Calu3 (cell line): ENCODE results near the gene PSG4. TPM values are rescaled to one million over a fixed set of nuclear protein-coding genes. Genes with fewer than 3 reads are reported as not detected.
"Not testable (repeated sequence)": the region's sequence is repeated elsewhere in the genome, so short reads cannot be mapped to it uniquely, and the experiment has no call there.

ENCODE experiments used
- BruUV-seq: library from RNA; stranded (reverse); fragments of 400-500 nt; replicated peaks from 2 replicates; lab custom pipeline; 2021; lab: Mats Ljungman, UMichigan
- CTCF ChIA-PET: fragments of 300-600 bp; sonication (Branson Sonifier 250); formaldehyde crosslinking; loops from one replicate; lab custom pipeline; 2022; ENCODE audit warnings: antibody characterized with exemption; lab: Charles Lee
- DNase-seq: peaks from one replicate; pipeline ENCODE4 v3.0.0; 2022
- H3K27ac Mint-ChIP-seq: one replicate; pipeline ENCODE4 v1.8.0; 2022; ENCODE audit warnings: mixed read lengths; ENCODE audit not compliant: unreplicated experiment
- H3K27me3 Mint-ChIP-seq: one replicate; pipeline ENCODE4 v1.8.0; 2022; ENCODE audit warnings: mixed read lengths; ENCODE audit not compliant: unreplicated experiment
- H3K36me3 Mint-ChIP-seq: one replicate; pipeline ENCODE4 v1.8.0; 2022; ENCODE audit warnings: mild to moderate bottlenecking, moderate library complexity, mixed read lengths; ENCODE audit not compliant: insufficient read depth, unreplicated experiment
- H3K4me1 Mint-ChIP-seq: one replicate; pipeline ENCODE4 v1.8.0; 2022; ENCODE audit warnings: mild to moderate bottlenecking, low read depth, mixed read lengths; ENCODE audit not compliant: unreplicated experiment
- H3K4me3 Mint-ChIP-seq: one replicate; pipeline ENCODE4 v1.8.0; 2022; ENCODE audit warnings: mild to moderate bottlenecking, low read depth, moderate library complexity, mixed read lengths; ENCODE audit not compliant: unreplicated experiment
- H3K9me3 Mint-ChIP-seq: one replicate; pipeline ENCODE4 v1.8.0; 2022; ENCODE audit warnings: low read depth, mixed read lengths; ENCODE audit not compliant: unreplicated experiment
- intact Hi-C: fragments of 100-400 bp; cut with micrococcal nuclease; formaldehyde crosslinking; loops from one replicate; pipeline ENCODE4 v1.10.0; 2022; ENCODE audit not compliant: unreplicated experiment
- total RNA-seq: library from RNA; stranded (reverse); gene quantifications from 2 replicates; pipeline ENCODE4 v1.2.3, GENCODE V29; 2022
- TF ChIP-seq, protein P1 (sequence below): fragments of 200-600 bp; IDR thresholded peaks from one replicate; pipeline ENCODE4 v1.8.0; 2022; ENCODE audit warnings: antibody characterized with exemption; ENCODE audit not compliant: unreplicated experiment

PSG4 gene
- total RNA-seq, 1 experiment from 2014 or later: 11.2 TPM

GRCh38 chr19:43181869-43182771, 23.3 kb downstream of the PSG4 start:
- BruUV-seq, H3K9me3 Mint-ChIP-seq, intact Hi-C loops, H3K4me3 Mint-ChIP-seq, H3K36me3 Mint-ChIP-seq, H3K27me3 Mint-ChIP-seq: not testable (repeated sequence)
- peak overlapping the region; percentile 89 for H3K27ac Mint-ChIP-seq
- peaks cover 70% of the 10 kb centered on the region for H3K4me1 Mint-ChIP-seq
- peak; percentile 71 for DNase-seq
- CTCF ChIA-PET: interaction anchor here (0.9 kb wide), 1 partner anchor 23 kb away, joined by 3 read pairs; the partner anchor contains the start of gene PSG4

GRCh38 chr19:43179569-43180147, 25.8 kb downstream of the PSG4 start:
- peak; percentile 54 for DNase-seq
- peaks cover 57% of the 10 kb centered on the region for H3K4me1 Mint-ChIP-seq
- H3K27ac Mint-ChIP-seq, H3K36me3 Mint-ChIP-seq, H3K4me3 Mint-ChIP-seq, BruUV-seq, H3K27me3 Mint-ChIP-seq, CTCF ChIA-PET, H3K9me3 Mint-ChIP-seq, intact Hi-C loops: not testable (repeated sequence)

- H3K4me3 Mint-ChIP-seq, H3K27me3 Mint-ChIP-seq, intact Hi-C loops, DNase-seq, H3K36me3 Mint-ChIP-seq, CTCF ChIA-PET, H3K9me3 Mint-ChIP-seq, BruUV-seq, H3K27ac Mint-ChIP-seq: not testable (repeated sequence)
- peaks cover 51% of the 10 kb centered on the region for H3K4me1 Mint-ChIP-seq
Measured at GRCh38 chr19:43178577-43178976, 26.9 kb downstream of the PSG4 start.

DNA sequence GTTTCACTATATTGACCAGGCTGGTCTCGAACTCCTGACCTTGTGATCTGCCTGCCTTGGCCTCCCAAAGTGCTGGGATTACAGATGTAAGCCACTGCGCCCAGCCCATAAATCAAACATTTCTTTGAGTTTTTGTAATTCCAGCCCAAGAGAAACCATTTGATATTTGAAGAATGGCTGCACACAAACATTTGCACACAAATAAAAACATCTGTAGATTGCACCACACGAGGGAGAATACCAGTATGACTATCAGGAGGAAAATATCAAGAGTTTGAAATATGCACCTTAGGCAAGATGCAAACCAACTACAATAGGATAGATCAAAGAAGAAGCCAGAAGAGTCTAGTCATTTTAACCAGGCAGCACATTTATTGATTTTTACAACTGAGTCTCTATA, 39.5 kb downstream of the PSG4 start:
- BruUV-seq, H3K27me3 Mint-ChIP-seq, intact Hi-C loops, H3K36me3 Mint-ChIP-seq, H3K27ac Mint-ChIP-seq, DNase-seq, H3K9me3 Mint-ChIP-seq, H3K4me3 Mint-ChIP-seq: not testable (repeated sequence)
- CTCF ChIA-PET: interaction anchor here (0.7 kb wide), 1 partner anchor 262 kb away, joined by 3 read pairs; no protein-coding TSS in a partner anchor
- H3K4me1 Mint-ChIP-seq: peaks cover 39% of the 10 kb centered on the region

DNA sequence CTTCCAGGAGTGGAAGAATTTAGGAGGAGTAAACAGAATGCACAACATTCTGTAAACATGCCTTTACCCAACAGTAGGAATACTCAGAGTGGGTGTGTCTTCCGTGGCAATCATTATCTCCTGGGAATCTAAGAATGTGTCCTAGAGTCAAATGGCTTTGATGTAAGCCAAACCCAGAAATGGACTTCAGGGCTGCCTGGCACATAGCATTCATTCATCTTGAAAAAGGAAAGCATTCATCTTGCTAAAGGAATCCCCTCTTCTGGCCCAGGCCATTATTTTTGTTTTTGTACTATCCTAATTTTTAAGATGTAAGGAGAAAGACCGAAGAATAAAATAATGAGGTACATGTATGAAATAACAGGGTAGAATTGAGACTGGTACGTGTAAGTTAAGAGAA, 42.3 kb downstream of the PSG4 start:
- peak overlapping the region; percentile 32 for H3K27ac Mint-ChIP-seq
- H3K27me3 Mint-ChIP-seq, DNase-seq, BruUV-seq, H3K9me3 Mint-ChIP-seq, H3K4me3 Mint-ChIP-seq, CTCF ChIA-PET, intact Hi-C loops, H3K36me3 Mint-ChIP-seq: not testable (repeated sequence)
- peaks cover 50% of the 10 kb centered on the region for H3K4me1 Mint-ChIP-seq

GRCh38 chr19:43162261-43162660, 43.2 kb downstream of the PSG4 start:
- H3K36me3 Mint-ChIP-seq, intact Hi-C loops, H3K4me3 Mint-ChIP-seq, CTCF ChIA-PET, H3K27me3 Mint-ChIP-seq, H3K9me3 Mint-ChIP-seq, BruUV-seq: not testable (repeated sequence)
- H3K27ac Mint-ChIP-seq: peak overlapping the region; percentile 0
- peaks cover 50% of the 10 kb centered on the region for H3K4me1 Mint-ChIP-seq
- peak; percentile 32 for DNase-seq

- BruUV-seq: no TSS peak
- H3K4me1 Mint-ChIP-seq: peaks cover 25% of the 10 kb centered on the region
- peaks cover 5% of the 10 kb centered on the region for H3K9me3 Mint-ChIP-seq
- CTCF ChIA-PET: no interaction called here
- no peak overlapping the region for H3K4me3 Mint-ChIP-seq
- H3K36me3 Mint-ChIP-seq: peaks cover 7% of the 10 kb centered on the region
- peak overlapping the region; percentile 30 for H3K27ac Mint-ChIP-seq
- intact Hi-C loops: no loop called here
- DNase-seq: peak; percentile 14
- no peaks in the 10 kb centered on the region for H3K27me3 Mint-ChIP-seq
- TF ChIP-seq, protein P1, sequence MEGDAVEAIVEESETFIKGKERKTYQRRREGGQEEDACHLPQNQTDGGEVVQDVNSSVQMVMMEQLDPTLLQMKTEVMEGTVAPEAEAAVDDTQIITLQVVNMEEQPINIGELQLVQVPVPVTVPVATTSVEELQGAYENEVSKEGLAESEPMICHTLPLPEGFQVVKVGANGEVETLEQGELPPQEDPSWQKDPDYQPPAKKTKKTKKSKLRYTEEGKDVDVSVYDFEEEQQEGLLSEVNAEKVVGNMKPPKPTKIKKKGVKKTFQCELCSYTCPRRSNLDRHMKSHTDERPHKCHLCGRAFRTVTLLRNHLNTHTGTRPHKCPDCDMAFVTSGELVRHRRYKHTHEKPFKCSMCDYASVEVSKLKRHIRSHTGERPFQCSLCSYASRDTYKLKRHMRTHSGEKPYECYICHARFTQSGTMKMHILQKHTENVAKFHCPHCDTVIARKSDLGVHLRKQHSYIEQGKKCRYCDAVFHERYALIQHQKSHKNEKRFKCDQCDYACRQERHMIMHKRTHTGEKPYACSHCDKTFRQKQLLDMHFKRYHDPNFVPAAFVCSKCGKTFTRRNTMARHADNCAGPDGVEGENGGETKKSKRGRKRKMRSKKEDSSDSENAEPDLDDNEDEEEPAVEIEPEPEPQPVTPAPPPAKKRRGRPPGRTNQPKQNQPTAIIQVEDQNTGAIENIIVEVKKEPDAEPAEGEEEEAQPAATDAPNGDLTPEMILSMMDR: no peak
Measured at GRCh38 chr19:43152214-43152613, 53.2 kb downstream of the PSG4 start.

DNA sequence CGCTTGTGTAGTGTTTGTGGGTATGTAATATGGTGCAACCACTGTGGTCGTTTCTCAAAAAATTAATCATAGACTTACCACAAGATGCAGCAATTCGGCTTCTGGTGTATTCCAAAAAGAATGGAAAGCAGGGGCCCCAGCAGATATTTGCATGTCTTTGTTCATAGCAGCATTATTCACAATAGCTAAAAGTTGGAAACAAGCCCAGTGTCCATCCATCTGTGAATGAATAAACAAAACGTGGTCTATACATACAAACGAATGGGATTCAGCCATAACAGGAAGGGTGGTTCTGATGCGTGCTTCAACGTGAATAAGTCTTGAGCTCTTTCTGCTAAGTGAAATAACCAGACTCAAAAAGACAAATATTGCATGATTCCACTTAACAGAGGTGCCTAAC, 55.6 kb downstream of the PSG4 start:
- Mint-ChIP-seq H3K4me1 (peaks cover 40% of the 10 kb centered on the region), H3K27me3 (peaks cover 20% of the 10 kb centered on the region)
- H3K36me3 Mint-ChIP-seq, H3K4me3 Mint-ChIP-seq, intact Hi-C loops, H3K9me3 Mint-ChIP-seq, H3K27ac Mint-ChIP-seq, BruUV-seq, DNase-seq, CTCF ChIA-PET: not testable (repeated sequence)
